GM12878 (cell line): ENCODE results near the gene ABCA4. TPM values are rescaled to one million over a fixed set of nuclear protein-coding genes. Genes with fewer than 3 reads are reported as not detected.

Experiments used
- ATAC-seq: fragments of 200-7000 bp; cut with Tn5 transposase; 3 replicates; pipeline ENCODE4 v1.9.1; 2020; ENCODE audit warnings: mild to moderate bottlenecking, moderate library complexity
- BruUV-seq: library from RNA; stranded (reverse); fragments of 400-500 nt; replicated peaks from 2 replicates; lab custom pipeline; 2021; lab: Mats Ljungman, UMichigan
- CTCF ChIA-PET: fragments of 300-600 bp; sonication (Branson Sonifier 250); formaldehyde crosslinking; extraction: SDS; loops from one replicate; lab custom pipeline; 2021; ENCODE audit warnings: inconsistent platforms; lab: Yijun Ruan, JAX
- POLR2A ChIA-PET: fragments of 350-600 bp; formaldehyde crosslinking; extraction: SDS; loops from one replicate; lab custom pipeline; 2021; ENCODE audit warnings: inconsistent platforms; lab: Charles Lee
- RAD21 ChIA-PET: fragments of 300-600 bp; sonication (Branson Sonifier 250); formaldehyde crosslinking; loops from one replicate; lab custom pipeline; 2023; ENCODE audit warnings: antibody characterized with exemption; ENCODE audit not compliant: unreplicated experiment; lab: Charles Lee
- SMC1A ChIA-PET: fragments of 300-600 bp; sonication (Branson Sonifier 250); formaldehyde crosslinking; loops from one replicate; lab custom pipeline; 2023; ENCODE audit not compliant: unreplicated experiment, uncharacterized antibody; lab: Charles Lee
- DNase-seq: peaks from one replicate; pipeline ENCODE4 v3.0.0-alpha.2; 2011; ENCODE audit warnings: low read depth, low spot score
- FAIRE-seq: peaks from 3 replicates; lab custom pipeline; 2011; peaks lifted over from hg19 to GRCh38; lab: Jason Lieb, UNC
- H2AFZ ChIP-seq: 2 replicates; pipeline ENCODE4 v1.6.0; 2011; ENCODE audit warnings: low read depth, low read length, control low read depth; ENCODE audit not compliant: control insufficient read depth
- H3K27ac ChIP-seq: 2 replicates; pipeline ENCODE4 v1.5.1; 2011; ENCODE audit warnings: control low read depth; ENCODE audit not compliant: control insufficient read depth, insufficient read depth
- H3K27me3 ChIP-seq, 2 experiments: replicated peaks in 1 of 2; 2 replicates each; pipeline versions ENCODE4 v1.6.0 to v1.6.1; 2011; ENCODE audit warnings: low read length in 1 of 2; ENCODE audit not compliant: control insufficient read depth in 2 of 2, insufficient read depth in 2 of 2
- H3K36me3 ChIP-seq, 2 experiments: 2 replicates each; pipeline ENCODE4 v1.5.1; 2011; ENCODE audit warnings: low read length in 1 of 2; ENCODE audit not compliant: control insufficient read depth in 2 of 2, insufficient read depth in 2 of 2
- H3K4me1 ChIP-seq: 2 replicates; pipeline ENCODE4 v1.6.1; 2011; ENCODE audit warnings: mild to moderate bottlenecking, low read length, moderate library complexity, mixed read lengths; ENCODE audit not compliant: control insufficient read depth, insufficient read depth
- H3K4me2 ChIP-seq: 2 replicates; pipeline ENCODE4 v1.6.0; 2011; ENCODE audit warnings: control low read depth; ENCODE audit not compliant: control insufficient read depth, insufficient read depth
- H3K4me3 ChIP-seq: fragments of 200-600 bp; sonication (generic); 2 replicates; pipeline ENCODE4 v1.5.1; 2016
- H3K79me2 ChIP-seq: 2 replicates; pipeline ENCODE4 v1.6.0; 2011; ENCODE audit warnings: low read length; ENCODE audit not compliant: control insufficient read depth, insufficient read depth
- H3K9ac ChIP-seq: 2 replicates; pipeline ENCODE4 v1.8.0; 2011; ENCODE audit warnings: low read length, control low read depth, mixed read lengths; ENCODE audit not compliant: control insufficient read depth, insufficient read depth
- H3K9me3 ChIP-seq: replicated peaks from 3 replicates; pipeline ENCODE4 v1.5.1; 2011; ENCODE audit warnings: mild to moderate bottlenecking, low read length; ENCODE audit not compliant: control insufficient read depth, insufficient read depth
- H4K20me1 ChIP-seq: 2 replicates; pipeline ENCODE4 v1.6.0; 2011; ENCODE audit not compliant: control insufficient read depth, insufficient read depth
- ASH2L ChIP-seq: fragments of 300-600, 200-600 bp; sonication (generic); IDR thresholded peaks from 2 replicates; pipeline ENCODE4 v1.6.1; 2017; ENCODE audit warnings: low read depth, mild to moderate bottlenecking, borderline replicate concordance
- CHD1 ChIP-seq: IDR thresholded peaks from 2 replicates; pipeline ENCODE4 v1.6.1; 2012; ENCODE audit warnings: low read depth, low read length, improper control_type of control experiment
- CREB1 ChIP-seq: IDR thresholded peaks from 2 replicates; pipeline ENCODE4 v1.6.1; 2012; ENCODE audit warnings: low read depth, mild to moderate bottlenecking, inconsistent platforms
- IRF4 ChIP-seq: IDR thresholded peaks from 2 replicates; pipeline ENCODE4 v1.6.1; 2011; ENCODE audit warnings: low read depth, low read length
- MEF2A ChIP-seq: IDR thresholded peaks from 2 replicates; pipeline ENCODE4 v1.6.1; 2011; ENCODE audit warnings: low read depth, mild to moderate bottlenecking, low read length, moderate library complexity; ENCODE audit not compliant: insufficient read depth
- NFIC ChIP-seq: IDR thresholded peaks from 2 replicates; pipeline ENCODE4 v1.6.1; 2012; ENCODE audit warnings: low read depth, mild to moderate bottlenecking, inconsistent platforms, low read length, moderate library complexity
- NR2C2 ChIP-seq: IDR thresholded peaks from 2 replicates; pipeline ENCODE4 v1.6.1; 2011; ENCODE audit warnings: borderline replicate concordance, low read depth; ENCODE audit not compliant: control insufficient read depth, insufficient read length
- NRF1 ChIP-seq: conservative IDR thresholded peaks from 2 replicates; pipeline ENCODE4 v1.6.1; 2011; ENCODE audit warnings: mild to moderate bottlenecking, low read depth, low read length, improper control_type of control experiment
- RFX5 ChIP-seq: IDR thresholded peaks from 2 replicates; pipeline ENCODE4 v1.6.1; 2011; ENCODE audit warnings: low read depth, low read length, improper control_type of control experiment
- STAT1 ChIP-seq: fragments of 450-650 bp; conservative IDR thresholded peaks from 2 replicates; pipeline ENCODE4 v1.6.1; 2014; ENCODE audit warnings: antibody characterized with exemption, mild to moderate bottlenecking
- WRNIP1 ChIP-seq: IDR thresholded peaks from 2 replicates; pipeline ENCODE4 v1.6.1; 2011; ENCODE audit warnings: low read depth, low read length, improper control_type of control experiment, borderline replicate concordance
- WGBS: methylation state at CpG from one replicate; pipeline ENCODE4 v1.1.6; 2016; ENCODE audit warnings: low lambda C conversion rate; ENCODE audit not compliant: insufficient replicate concordance, insufficient coverage; ENCODE audit errors: missing lambda C conversion rate; 5-methylcytosine and 5-hydroxymethylcytosine counted together
- in situ Hi-C: fragments of 300-500 bp; cut with MboI; formaldehyde crosslinking; loops from 9 replicates; pipeline ENCODE4 v1.14.3; 2018; ENCODE audit warnings: mixed read lengths
- intact Hi-C: fragments of 100-400 bp; cut with micrococcal nuclease; formaldehyde crosslinking; loops from one replicate; pipeline ENCODE4 v1.14.2; 2022; ENCODE audit not compliant: unreplicated experiment
- polyA plus RNA-seq, 11 experiments: library from polyadenylated mRNA; depleted of rRNA in 4 of 11; unstranded in 6 of 11; stranded (reverse) in 5 of 11; fragments of >200 nt; fragmentation: Nextera tagmentation in 4 of 11; fragmentation: Illumina TruSeq in 1 of 11; extraction: Ambion mirVana in 4 of 11; extraction: Trizol in 1 of 11; gene quantifications; 1 replicate in 1 of 11; 2 replicates in 10 of 11; pipeline versions ENCODE4 v1.2.1 to v1.2.3, GENCODE V29; 2011 to 2016; ENCODE audit warnings: inconsistent platforms in 2 of 11, missing spikeins in 2 of 11, low read depth in 1 of 11
- total RNA-seq, 4 experiments: library from RNA; depleted of rRNA in 3 of 4; stranded (reverse); fragments of >200 nt in 3 of 4; fragmentation: Illumina TruSeq in 1 of 4; extraction: Trizol in 1 of 4; gene quantifications; 2 replicates each; pipeline versions ENCODE4 v1.2.1 to v1.2.3, GENCODE V29; 2013 to 2021
- TF ChIP-seq, protein P1 (sequence below): IDR thresholded peaks from 2 replicates; pipeline ENCODE4 v1.6.1; 2012; ENCODE audit warnings: low read depth, low read length, improper control_type of control experiment
- TF ChIP-seq, protein P2 (sequence below): fragments of 150-350 bp; IDR thresholded peaks from 2 replicates; pipeline ENCODE4 v1.6.1; 2014; ENCODE audit warnings: mild to moderate bottlenecking, low read depth, low read length
- TF ChIP-seq, protein P3 (sequence below): fragments of 450-650 bp; IDR thresholded peaks from 2 replicates; pipeline ENCODE4 v1.6.1; 2017; ENCODE audit warnings: mild to moderate bottlenecking, low read depth, inconsistent platforms; ENCODE audit not compliant: poor library complexity, severe bottlenecking

Gene ABCA4
- total and polyA plus RNA-seq, 10 of the 15 experiments (the other 5 are each of a cell fraction or from before 2014, with no cell fraction given): 0.03 to 0.28 (median 0.11) TPM; not detected in 3

DNA sequence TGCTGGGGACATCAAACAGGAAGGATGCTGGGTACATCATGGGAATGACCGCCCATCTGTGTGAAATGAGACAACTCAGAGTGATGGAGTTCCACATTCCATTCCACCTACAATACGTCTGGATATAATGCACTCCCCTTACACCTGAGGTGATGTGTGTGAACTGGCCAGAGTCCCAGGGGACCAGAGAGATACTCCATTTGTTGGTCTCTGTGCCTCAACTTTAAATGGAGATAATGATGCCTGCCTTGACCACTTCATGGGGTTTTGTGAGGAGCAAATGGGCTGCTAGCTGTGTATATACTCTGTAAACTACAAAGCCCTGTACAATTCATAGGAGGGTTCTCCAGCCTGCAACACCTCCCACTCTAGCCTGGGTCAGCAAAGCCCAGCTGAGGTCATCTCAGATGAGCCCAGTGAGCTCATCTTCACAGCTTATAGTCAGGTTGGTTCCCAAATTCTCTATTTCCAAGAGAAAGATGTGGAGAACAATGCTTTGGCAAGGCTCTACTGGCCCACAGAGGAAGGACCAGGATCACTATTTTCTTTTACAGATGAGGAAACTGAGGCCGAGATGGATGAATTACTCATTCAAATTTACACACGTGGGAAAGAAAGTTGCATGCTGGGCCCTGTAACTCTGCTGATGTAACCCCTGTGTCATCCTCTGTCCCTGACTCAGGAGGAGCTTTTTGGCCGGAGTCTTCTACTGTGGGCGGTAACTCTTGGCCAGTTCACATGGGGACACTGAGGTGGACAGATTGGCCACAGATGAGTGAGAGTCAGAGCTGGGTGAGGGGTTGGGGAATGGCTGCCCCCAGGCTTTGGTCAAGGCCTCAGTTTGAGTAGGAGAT is 106.1 kb downstream of the ABCA4 start:
- no peaks in the 10 kb centered on the region for H4K20me1 ChIP-seq
- FAIRE-seq: no peak
- 46% methylated on average over 6 of the region's 6 CpGs for WGBS

More for the DNA sequence above, 106.1 kb downstream of the ABCA4 start:
- CTCF ChIA-PET: interaction anchor here (1.3 to 1.6 kb wide), 2 partner anchors 11 to 25 kb away, joined by 4 to 8 read pairs; no protein-coding TSS in a partner anchor
- BruUV-seq: no TSS peak
- Histone ChIP-seq H3K27me3 (no peaks in the 10 kb centered on the region; a peak in 1 of 4 replicates), H3K9me3 (no peaks in the 10 kb centered on the region), H2AFZ (no peak overlapping the region), H3K79me2 (no peaks in the 10 kb centered on the region), H3K4me2 (no peak overlapping the region), H3K27ac (no peak overlapping the region), H3K4me1 (no peaks in the 10 kb centered on the region), H3K9ac (no peak overlapping the region)
- POLR2A ChIA-PET: no interaction called here
- RAD21 ChIA-PET: no interaction called here
- SMC1A ChIA-PET: no interaction called here
- in situ Hi-C loops: no loop called here
- no peak for ATAC-seq
- intact Hi-C loops: no loop called here
- TF ChIP-seq MEF2A: no peak
- no peak for TF ChIP-seq NR2C2
- TF ChIP-seq ASH2L: no peak
- no peak for TF ChIP-seq CHD1
- TF ChIP-seq, protein P1, sequence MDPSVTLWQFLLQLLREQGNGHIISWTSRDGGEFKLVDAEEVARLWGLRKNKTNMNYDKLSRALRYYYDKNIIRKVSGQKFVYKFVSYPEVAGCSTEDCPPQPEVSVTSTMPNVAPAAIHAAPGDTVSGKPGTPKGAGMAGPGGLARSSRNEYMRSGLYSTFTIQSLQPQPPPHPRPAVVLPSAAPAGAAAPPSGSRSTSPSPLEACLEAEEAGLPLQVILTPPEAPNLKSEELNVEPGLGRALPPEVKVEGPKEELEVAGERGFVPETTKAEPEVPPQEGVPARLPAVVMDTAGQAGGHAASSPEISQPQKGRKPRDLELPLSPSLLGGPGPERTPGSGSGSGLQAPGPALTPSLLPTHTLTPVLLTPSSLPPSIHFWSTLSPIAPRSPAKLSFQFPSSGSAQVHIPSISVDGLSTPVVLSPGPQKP: no peak
- TF ChIP-seq WRNIP1: no peak
- no peak for TF ChIP-seq STAT1
- TF ChIP-seq NFIC: no peak
- no peak for TF ChIP-seq NRF1
- no peak for TF ChIP-seq CREB1
- TF ChIP-seq RFX5: no peak
- TF ChIP-seq, protein P2, sequence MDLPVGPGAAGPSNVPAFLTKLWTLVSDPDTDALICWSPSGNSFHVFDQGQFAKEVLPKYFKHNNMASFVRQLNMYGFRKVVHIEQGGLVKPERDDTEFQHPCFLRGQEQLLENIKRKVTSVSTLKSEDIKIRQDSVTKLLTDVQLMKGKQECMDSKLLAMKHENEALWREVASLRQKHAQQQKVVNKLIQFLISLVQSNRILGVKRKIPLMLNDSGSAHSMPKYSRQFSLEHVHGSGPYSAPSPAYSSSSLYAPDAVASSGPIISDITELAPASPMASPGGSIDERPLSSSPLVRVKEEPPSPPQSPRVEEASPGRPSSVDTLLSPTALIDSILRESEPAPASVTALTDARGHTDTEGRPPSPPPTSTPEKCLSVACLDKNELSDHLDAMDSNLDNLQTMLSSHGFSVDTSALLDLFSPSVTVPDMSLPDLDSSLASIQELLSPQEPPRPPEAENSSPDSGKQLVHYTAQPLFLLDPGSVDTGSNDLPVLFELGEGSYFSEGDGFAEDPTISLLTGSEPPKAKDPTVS: no peak
- TF ChIP-seq, protein P3, sequence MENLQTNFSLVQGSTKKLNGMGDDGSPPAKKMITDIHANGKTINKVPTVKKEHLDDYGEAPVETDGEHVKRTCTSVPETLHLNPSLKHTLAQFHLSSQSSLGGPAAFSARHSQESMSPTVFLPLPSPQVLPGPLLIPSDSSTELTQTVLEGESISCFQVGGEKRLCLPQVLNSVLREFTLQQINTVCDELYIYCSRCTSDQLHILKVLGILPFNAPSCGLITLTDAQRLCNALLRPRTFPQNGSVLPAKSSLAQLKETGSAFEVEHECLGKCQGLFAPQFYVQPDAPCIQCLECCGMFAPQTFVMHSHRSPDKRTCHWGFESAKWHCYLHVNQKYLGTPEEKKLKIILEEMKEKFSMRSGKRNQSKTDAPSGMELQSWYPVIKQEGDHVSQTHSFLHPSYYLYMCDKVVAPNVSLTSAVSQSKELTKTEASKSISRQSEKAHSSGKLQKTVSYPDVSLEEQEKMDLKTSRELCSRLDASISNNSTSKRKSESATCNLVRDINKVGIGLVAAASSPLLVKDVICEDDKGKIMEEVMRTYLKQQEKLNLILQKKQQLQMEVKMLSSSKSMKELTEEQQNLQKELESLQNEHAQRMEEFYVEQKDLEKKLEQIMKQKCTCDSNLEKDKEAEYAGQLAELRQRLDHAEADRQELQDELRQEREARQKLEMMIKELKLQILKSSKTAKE: no peak
- no peak for TF ChIP-seq IRF4
- TF ChIP-seq, all 136 proteins: peak for 0
- Histone ChIP-seq H3K36me3 (no peaks in the 10 kb centered on the region), H3K4me3 (no peak overlapping the region)
- no peak for DNase-seq
